ELR (cell line): ENCODE results near the gene DPH2.

ENCODE experiments used
- DNase-seq: peaks from one replicate; pipeline ENCODE4 v3.0.0-alpha.2; 2015; ENCODE audit warnings: low read depth

The DPH2 gene

DNA sequence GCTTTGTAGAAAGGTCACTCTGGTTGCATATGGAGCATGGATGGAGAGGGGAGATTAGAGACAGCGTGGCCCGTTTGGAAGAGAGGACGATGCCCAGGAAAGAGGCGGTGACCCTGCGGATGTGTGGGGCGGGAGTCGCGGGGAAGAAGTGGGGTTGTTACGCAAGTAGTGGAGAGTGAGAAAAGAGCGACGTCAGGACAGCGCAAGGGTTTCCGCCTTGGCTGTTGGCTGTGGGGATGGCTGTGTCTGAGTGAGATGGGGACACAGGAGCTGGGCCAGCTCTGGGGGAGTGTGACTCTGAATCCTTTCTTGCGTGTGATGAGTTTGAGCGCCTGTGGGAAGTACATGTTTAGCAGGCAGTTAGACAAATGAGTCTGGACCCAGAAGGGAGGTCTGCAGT lies 13.0 kb downstream of the DPH2 start:
- no peak for DNase-seq

DNA sequence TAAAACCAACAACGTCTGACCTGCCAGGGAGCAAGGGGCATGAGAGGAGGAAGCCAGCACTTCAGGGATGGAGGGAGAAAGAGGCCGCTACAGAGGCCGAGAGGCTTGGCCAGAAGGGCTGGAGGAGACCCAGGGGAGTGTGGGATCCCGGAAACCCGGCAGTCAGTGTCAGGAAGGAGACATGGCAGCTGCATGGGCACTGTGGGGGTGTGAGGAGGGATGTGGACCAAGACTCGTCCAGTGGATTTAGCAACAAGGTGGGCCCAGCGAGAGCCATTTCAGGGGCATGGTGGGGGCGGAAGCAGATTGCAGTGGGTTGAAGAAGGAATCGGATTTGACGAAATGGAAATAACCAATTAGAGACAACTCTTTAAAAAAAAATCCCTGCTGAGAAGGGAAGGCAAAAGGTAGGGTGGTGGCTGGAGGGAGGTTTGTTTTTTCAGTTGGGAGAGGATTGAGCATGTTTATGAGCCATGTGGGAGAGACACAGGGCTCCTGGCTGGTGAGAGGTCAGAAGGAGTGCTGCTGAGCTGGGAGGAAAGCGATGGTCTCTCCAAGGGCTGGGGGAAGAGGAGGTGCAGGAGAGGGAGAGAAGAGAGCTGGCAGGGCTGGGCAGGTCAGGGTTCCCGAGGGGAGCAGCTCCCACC lies 13.6 kb downstream of the DPH2 start:
- DNase-seq = no peak

DNA sequence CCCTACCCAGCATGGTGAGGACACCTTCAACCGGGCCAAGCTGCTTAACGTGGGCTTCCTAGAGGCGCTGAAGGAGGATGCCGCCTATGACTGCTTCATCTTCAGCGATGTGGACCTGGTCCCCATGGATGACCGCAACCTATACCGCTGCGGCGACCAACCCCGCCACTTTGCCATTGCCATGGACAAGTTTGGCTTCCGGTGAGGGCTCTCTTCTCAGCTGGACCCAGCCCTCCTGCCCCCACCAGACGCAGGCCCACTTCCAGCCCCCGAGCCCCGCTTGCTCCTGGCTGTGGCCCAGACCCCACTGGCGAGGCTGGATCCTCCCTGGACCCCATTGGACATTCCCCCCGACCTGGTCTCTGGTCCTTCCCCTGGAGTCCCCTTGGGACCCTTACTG lies 15.0 kb downstream of the DPH2 start:
- no peak for DNase-seq

DNA sequence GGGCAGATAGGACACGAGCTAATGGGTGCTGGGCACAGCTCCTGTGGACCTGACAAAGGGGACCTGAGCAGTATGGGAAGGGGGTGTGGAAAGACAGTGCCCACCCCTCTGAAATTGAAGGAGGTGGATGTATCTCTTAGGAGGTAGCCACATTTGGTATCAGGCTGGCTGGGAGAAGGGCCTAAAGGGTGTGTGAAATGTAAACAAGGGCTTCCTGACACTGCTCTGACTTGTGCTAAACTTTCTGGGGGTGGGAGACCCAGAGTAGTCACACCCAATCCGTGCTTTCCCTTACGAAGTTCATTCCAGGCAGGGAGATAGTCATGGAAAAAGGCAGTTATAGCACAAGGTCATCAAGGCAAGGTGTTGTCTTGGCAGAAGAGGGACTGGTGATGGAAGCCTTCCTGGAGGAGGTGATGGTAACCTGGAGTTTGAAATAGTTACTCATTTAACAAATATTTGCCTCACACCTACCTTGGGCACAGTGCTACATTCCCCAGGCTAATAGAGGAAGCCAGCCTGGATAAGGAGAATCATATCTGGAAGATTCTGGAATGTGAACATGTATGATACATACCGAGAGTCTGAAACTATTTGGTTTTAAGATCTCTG lies 16.3 kb downstream of the DPH2 start:
- no peak for DNase-seq

DNA sequence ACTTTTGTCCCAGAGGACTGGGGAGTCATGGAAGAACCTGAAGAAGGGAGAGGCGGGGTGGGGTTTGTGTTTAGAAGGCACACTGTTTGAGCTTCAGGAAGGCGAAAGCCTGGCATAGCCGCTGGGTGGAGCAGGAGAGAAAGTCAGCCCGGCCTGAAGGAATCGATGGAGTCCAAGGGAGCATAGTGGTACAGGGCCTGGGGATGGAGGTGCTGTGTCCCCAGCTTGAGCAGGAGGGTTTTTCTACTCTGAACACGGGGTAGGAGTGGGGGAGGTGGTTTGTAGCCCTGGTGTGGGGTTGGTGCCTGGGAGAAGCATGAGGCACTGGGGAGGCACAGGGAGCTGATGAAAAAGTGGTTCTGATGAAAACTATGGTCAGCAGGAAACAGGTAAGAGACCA lies 16.9 kb downstream of the DPH2 start:
- no peak for DNase-seq

DNA sequence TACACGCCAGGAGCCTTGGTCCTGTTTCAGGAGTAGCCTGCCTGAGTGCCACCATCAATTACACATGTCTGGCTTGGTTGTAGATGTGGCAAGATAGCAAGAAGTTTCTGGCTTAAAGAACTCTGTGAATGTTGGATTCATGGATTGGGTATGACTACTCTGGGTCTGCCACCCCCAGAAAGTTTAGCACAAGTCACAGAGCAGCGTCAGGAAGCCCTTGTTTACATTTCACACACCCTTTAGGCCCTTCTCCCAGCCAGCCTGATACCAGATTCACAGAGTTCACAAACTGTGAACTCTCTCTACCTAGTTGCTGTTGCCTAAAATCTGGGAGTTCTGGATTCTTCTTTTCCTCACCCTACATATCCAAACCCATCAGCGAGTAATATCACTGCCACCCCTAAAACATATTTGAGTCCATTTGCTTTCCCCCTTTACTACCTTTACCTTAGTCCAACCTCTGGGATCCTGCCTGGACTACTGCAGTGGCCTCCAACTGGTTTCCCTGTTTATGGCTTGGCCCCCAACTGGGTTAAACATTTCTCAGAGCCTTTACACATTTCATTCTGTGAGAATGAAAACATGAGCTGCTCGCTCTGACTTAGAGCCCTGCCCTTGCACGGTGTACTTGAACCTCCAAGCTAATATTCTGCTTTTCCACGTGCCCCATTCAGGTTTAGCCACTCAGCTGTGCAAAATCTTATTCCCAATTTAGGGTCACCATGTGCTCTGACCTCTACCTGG lies 17.5 kb downstream of the DPH2 start:
- DNase-seq = no peak

DNA sequence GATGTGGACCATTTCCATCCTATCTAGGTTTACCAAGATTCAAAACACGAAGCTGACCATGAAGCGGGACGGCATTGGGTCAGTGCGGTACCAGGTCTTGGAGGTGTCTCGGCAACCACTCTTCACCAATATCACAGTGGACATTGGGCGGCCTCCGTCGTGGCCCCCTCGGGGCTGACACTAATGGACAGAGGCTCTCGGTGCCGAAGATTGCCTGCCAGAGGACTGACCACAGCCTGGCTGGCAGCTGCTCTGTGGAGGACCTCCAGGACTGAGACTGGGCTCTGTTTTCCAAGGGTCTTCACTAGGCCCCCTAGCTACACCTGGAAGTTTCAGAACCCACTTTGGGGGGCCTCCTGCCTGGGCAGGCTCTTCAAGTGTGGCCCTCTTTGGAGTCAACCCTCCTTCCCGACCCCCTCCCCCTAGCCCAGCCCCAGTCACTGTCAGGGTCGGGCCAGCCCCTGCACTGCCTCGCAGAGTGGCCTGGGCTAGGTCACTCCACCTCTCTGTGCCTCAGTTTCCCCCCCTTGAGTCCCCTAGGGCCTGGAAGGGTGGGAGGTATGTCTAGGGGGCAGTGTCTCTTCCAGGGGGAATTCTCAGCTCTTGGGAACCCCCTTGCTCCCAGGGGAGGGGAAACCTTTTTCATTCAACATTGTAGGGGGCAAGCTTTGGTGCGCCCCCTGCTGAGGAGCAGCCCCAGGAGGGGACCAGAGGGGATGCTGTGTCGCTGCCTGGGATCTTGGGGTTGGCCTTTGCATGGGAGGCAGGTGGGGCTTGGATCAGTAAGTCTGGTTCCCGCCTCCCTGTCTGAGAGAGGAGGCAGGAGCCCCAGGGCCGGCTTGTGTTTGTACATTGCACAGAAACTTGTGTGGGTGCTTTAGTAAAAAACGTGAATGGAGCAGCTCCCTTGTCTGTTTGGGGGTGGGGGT lies 20.7 kb downstream of the DPH2 start:
- DNase-seq = peak; percentile 43

DNA sequence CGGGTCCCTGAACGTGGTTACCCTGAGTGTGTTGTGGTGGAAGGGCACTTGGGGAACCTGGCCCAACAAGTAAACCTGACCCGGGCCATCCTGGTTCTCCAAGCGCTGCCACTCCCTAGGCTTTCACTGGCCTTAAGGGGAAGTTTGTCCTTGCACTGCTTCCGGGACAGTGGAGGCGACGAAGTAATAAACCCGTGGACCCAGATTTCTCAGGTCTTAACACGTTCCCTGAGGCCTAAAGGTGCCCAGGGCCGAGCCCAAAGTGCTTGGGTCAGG lies 21.3 kb downstream of the DPH2 start:
- no peak for DNase-seq

DNA sequence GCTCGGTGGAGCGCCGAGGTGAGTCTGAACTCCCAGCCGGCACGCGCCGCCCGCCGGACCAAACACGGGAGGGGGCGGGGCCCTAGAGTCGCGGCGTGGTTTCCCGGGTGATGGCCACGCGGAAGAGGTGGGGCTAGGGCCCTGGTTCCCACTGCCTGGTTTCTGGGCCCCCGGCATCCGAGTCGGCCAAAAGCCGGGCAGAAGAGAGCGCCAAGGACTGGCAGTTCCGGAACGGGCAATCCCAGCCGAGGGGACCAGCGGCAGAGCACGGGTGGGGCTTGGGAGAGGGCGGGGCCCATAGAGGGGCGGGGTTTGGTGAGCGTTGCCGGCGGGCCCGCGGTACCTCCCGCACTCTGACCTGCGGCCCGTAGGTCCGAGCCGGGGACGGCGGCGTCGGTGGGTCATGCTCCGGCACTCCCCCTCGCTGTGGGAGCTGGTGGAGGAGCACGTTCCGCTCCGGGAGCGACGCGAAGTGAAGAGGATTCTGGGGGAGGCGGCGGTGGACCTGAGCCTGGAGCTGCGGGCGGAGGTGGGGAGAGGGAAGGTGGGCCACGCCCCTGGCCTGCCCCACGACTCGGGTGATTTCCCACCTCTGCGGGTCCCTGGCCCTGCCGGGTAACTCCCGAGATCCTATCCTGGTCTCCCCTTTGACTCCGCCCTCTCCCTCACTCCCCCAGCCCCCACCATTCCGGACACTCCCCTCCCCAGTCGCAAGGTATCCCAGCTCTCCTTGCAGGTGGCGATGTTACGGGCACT lies 21.8 kb downstream of the DPH2 start, which contains the start of gene CCDC24:
Gene CCDC24 (plus strand): TSS at position 124 of the 756 bp plus-strand sequence. CDS start 280 bp downstream, at position 404.
- DNase-seq = peak; percentile 86

DNA sequence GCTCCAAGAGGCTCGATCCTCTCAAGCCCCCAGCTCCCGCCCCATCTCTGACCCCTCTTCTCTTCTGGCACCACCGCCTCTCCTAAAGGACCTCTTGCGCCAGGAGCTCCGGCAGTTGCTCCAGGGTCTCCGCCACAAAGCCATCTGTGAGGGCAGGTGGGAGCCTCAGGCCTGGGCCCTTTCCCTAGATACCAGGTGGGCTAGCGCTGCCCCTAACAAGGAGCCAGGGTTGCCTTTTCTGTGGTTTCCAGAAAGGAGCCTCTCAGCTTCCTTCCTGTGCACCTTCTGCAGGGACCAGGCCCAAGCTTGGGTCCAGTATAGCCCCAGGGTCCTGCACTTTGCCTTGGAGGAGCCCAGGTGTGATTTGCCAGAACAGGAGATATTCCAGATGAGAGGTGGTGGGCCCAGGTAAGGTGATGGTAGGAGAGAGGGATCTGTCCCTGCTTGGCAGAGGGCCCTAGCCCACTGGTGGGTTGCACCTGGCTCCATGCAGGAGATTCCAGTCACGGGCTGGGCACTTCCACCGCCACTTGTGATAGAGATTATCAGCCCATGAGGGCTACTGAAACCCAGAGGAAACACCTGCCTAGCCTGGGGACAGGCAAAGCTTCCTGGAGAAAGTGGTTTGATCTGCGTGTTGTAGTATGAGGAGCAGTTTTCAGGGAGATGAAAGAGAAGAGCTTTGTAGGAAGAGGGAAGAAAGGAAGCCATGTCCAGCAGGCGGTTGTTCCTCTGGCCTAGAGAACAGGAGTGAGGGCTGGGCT lies 22.6 kb downstream of the DPH2 start:
- no peak for DNase-seq

DNA sequence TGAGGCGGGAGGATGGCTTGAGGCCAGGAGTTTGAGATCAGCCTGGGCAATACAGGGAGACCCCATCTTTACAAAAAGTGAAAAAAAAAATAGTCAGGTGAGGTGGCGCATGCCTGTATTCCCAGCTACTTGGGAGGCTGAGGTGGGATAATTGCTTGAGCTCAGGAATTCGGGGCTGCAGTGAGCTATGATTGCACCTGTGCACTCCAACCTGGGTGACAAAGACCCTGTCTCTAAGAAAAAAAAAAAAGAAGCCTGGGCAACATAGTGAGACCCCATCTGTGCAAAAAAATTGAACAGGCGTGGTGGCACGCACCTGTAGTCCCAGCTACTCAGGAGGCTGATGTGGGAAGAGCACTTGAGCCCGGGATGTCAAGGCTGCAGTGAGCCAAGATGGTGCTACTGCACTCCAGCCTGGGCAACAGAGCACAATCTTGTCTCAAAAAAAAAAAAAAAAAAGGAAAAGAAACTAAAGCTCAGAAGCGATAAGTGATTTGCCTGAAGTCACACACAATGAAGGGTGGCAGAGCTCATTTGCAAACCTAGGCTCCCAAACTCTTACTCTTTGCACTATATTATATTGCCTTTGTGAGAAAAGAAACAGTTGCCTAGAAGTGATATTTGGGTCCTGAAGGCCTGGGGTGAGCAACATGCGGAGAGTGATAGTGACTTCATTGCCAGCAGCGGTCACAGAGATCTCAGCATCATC lies 23.6 kb downstream of the DPH2 start:
- no peak for DNase-seq

DNA sequence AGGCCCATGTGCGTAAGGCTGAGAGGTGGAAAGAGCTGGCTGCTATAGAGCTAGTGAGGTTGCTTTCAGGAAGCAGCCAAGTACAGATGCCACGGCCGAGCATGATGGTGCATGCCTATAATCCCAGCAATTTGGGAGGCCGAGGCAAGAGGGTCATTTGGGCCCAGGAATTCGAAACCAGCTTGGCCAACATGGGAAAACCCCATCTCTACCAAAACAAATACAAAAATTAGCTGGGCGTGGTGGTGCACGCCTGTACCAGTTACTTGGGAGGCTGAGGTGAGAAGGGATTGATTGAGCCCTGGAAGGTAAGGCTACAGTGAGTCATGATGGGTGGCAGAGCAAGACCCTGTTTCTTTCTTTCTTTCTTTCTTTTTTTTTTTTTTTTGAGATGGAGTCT lies 24.3 kb downstream of the DPH2 start:
- DNase-seq = no peak

DNA sequence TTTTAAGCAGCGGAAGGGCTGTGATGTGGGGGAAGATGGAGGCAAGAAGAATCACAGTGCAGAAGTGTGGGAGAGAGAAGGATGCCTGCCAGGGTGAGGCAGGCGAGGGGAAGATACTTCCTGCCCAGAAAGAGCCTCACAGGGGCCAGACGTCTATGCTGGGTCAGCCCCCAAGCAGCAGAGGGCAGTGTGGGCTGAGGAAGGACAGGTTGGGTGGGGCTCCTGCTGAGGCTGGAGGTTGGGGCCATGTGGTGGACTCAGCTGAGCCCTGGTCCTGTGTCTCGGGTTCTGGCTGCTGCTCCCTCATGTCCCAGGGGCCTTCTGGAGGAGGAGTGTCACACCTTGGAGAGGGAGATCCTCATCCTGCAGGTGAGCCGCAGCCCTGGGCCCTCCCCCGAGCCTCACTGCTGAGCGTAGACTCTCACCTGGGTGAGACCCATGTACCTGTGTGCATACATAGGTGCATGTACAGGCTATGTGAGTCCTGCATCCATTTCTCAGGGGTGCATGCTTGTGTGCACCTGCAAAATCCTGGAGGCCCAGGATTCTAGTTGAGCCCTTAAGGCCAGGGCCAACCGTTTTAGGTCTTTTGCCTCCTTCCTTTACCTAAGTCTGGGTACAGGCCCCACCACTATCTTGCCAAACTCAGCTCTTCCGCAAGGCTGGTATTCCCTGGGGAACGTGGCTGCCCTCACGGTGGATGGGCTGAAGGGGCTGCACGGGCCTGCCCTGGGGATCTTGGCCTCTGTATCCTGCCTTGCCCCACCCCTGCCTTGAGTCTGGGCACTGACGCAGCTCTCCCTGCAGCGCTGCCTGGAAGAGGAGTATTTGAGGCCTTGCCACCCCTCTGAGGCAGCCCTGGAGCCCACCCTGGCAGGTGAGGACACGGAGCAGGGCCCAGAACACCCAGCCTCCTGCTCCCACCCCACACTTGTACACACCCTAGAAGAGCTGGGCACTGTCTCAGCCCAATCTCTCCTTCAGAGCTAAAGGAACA lies 25.3 kb downstream of the DPH2 start:
- DNase-seq = peak; percentile 67

DNA sequence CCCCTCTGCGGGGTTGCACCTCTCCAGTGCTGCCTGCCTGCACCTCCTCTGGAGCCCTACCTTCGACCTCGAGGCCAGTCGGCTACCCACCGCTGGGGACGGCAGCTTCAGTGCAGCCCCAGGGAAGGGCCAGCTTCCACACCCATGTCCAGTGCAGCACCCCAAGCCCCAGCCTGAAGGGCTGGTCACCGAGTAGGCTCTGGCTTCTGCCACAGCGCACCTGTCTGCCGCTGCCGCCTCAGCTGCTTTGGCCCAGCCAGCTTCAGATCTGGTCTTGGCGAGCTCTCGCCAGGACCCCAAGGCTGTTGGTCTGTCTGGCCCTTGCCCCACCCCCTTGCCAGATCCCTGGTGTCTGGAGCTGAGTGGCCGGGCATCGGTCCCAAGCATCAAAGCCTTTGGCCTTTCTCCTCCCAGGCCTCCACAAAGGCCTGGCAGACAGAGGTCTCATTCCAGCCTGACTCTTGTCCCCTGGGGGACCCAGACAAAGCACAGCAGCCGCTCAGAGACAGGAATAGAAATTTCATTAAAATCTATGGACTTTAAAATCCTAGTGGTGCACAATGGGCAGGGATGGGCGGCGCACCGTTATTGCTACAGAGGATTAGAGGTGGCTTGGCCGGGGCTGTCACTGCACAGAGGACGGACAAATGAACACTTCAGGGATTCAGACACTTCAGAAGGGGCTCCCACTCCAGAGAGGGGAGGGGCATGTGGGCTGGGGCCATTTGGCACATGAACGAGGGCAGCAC lies 26.3 kb downstream of the DPH2 start:
- DNase-seq = no peak

DNA sequence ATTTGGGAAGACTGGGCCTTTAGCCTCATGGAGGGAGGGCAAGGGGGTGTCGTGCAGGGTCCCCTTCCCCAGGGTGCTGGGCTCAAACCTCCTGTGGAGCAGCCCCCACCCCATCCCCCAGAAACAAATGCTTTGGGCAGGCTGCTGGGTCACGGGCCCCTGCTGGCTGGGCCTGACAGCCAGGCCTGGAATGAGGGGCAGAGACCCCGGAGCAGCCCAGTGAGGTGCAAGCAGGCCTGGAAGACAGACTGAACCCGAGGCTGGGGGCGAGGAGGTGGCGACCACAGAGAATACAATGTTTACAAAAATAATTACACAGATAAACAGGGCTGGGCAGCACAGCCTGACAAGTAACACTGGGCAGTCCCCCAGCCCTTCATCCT lies 26.9 kb downstream of the DPH2 start:
- no peak for DNase-seq

DNA sequence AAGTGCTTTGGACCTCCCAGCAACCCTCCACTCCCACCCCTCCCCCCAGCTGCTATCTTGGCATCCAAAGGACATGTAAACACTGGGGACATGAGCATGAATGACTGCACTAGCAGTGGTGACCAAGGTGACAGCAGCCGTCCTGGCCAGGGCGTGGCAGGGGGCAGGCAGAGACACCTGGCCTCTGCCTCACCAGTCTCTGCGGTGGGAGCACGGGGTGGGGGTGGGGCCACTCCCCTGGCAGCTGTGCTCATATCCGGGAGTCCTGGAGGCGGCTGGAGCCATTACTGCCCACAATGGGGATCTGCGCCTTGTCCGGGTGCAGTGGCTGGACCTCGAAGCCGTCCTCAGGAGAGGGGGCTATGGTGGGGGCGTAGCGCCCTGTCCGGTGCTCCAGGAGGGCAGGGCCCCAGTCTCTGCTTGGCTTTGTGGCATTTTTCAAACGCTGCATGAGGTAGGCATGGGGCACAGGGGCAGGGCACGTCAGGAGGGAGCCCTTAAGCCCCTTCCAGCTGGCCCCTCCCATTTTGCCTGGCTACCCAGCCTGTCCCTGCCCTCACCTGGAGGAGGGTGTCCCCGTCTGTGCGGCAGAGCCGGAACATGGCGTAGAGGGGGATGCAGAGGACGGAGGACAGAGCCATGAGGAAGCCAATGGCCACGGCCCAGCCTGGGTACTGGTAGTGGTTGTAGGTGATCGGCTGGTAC lies 27.6 kb downstream of the DPH2 start:
- no peak for DNase-seq

DNA sequence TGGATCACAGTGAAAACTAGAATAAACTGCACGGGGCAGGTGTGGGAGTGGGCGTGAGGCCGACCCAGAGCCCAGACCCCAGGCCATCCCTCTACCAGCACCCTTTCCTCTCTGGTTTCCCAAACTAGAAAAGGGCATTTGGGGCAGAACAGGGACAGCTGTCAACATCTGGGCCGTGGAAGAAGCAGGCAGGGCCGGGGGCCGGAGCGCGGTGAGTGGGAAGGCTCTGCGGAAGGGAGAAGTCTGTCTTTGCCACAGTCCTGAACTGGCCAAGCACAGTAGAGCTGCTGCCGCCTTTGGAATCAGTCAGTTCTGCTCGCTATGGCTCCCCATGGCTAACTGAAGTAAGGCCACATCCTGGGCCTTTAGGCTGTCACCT lies 28.2 kb downstream of the DPH2 start:
- DNase-seq = no peak

DNA sequence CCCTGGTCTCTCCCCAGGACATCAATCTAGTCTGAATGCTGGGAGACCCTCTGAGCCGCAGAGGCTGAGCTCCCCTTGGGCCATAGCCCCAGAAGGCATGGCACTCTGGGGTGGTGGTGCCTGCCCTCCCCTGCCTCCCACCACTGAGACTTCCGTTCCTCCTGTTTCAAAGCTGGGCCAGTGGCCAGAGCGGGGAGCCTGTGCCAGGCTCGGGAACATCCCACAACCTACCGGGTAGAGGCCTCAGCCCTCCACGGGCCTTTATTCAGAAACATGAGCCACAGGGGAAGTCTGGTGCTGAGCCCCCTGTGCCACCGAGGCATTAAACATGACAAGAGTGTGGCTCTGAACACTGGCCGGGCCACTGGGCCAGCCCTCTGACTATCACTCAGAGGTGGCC lies 29.6 kb downstream of the DPH2 start:
- no peak for DNase-seq
